CD4-positive, alpha-beta T cell treated with Interleukin-17A for 1 hour (primary cell): Measurements from ENCODE around the gene DNAJC1.
"Not testable (repeated sequence)": the region's sequence is repeated elsewhere in the genome, so short reads cannot be mapped to it uniquely, and the experiment has no call there.

ENCODE experiments used
- DNase-seq: peaks from one replicate; pipeline ENCODE4 v3.0.0-alpha.2; 2020

Gene DNAJC1, protein sequence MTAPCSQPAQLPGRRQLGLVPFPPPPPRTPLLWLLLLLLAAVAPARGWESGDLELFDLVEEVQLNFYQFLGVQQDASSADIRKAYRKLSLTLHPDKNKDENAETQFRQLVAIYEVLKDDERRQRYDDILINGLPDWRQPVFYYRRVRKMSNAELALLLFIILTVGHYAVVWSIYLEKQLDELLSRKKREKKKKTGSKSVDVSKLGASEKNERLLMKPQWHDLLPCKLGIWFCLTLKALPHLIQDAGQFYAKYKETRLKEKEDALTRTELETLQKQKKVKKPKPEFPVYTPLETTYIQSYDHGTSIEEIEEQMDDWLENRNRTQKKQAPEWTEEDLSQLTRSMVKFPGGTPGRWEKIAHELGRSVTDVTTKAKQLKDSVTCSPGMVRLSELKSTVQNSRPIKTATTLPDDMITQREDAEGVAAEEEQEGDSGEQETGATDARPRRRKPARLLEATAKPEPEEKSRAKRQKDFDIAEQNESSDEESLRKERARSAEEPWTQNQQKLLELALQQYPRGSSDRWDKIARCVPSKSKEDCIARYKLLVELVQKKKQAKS

DNA sequence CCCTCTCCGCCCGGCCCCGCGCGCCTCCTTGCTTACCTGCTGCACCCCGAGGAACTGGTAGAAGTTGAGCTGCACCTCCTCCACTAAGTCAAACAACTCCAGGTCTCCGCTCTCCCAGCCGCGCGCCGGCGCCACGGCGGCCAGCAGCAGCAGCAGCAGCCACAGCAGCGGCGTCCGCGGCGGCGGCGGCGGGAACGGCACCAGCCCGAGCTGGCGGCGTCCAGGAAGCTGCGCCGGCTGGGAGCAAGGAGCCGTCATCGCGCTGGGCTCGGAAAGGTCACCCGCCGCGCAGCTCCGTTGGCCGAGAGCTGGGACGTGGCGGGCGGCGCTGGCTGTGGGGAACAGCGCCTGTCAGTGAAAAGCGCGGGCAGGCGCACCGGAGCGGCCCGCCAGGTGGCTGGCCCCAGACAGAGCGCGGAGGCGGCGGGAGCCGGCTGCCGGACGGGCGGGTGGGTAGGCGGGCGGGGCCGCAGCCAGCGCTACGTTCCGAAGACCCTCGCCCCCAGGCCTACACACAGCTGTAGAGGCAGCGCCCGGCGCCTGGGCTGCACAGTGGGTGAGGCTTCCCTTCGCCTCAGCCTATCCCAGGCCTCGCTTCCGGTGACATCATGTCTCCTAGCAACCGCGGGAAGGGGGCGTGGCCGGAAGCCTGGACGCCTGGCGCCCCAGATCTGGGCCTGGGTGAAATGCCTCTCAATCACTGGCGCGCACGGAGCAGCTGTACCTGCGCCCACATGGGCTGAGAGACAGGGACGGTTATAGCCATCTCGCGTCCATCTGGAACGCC lies at the start of gene DNAJC1:
DNAJC1 (minus strand) TSS at position 554 of the 787 bp plus-strand sequence; CDS start at position 258, 296 bp downstream.
- DNase-seq: peak; percentile 98

GRCh38 chr10:22053048-22053447 lies 49.5 kb upstream of the DNAJC1 start:
- no peak for DNase-seq

DNA sequence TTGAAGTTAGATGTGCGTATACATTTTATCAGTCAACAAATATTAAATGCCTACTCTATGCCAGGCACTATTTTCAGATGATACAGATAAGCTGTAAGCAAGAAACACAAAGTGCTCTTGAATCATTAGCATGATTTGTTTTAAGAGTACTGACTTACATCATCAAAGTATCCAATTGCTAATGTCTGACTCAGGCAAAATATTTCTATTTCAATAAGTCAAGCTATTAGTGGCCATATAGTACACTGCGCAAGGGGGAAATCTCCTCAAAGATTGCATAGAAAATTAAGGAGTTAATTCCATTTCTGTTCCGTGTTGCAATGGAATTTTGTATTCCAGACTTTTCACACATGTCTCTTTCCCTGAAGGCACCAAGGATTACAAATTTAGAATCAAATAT lies 46.1 kb upstream of the DNAJC1 start:
- no peak for DNase-seq

- DNase-seq: no peak
Observed at GRCh38 chr10:22047812-22048211, 44.3 kb upstream of the DNAJC1 start.

DNA sequence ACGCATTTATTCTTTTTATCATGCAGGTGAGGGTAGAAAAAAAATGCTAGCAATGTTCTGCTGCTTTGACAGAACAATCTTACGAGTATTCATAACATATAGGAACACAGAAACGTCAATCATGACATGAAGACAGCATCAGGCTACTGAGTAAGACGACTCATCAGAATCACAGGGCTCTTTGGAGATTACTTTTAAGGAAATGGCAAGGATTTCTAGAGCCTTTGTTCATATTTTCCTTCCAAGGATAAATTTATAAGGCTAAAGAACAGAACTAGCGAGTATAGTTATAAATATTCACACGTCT lies 39.8 kb upstream of the DNAJC1 start:
- DNase-seq: no peak

DNA sequence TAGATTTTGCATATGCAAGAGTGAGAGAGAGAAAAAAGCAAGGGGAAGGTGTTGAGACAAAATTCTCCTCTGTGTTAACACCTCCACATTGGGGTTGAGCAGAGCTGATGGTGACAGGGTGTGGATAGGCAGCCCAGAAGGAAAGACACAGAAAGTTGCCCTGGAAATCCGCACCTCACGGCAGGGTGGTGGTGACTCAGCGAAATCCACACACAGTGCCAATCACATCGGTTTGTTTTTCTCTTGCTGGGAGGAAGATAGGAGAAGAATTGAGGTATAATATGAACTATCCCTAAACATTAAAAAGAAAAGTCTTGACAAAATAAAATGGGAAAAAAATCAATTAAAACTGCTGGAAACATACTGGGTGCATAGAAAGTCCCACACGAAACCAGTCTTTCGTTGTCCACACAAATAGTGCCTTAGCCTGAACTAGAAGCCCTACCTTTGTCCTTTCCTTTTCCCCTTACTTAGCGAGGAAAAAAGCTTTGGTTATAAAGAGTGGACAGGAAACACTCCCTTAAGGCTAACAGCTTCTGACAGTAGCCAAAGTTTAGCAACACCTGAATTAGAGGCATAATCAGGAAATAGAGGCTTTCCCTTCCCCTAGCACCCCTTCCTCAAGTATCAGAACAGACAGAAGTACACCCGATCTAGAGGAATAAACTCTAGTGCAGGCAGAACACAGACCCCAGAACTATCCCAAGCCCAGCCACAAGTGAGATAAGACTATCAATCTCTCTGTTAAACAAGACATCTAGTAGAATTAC lies 39.2 kb upstream of the DNAJC1 start:
- no peak for DNase-seq

GRCh38 chr10:22034333-22034732 lies 30.8 kb upstream of the DNAJC1 start:
- DNase-seq: no peak

DNA sequence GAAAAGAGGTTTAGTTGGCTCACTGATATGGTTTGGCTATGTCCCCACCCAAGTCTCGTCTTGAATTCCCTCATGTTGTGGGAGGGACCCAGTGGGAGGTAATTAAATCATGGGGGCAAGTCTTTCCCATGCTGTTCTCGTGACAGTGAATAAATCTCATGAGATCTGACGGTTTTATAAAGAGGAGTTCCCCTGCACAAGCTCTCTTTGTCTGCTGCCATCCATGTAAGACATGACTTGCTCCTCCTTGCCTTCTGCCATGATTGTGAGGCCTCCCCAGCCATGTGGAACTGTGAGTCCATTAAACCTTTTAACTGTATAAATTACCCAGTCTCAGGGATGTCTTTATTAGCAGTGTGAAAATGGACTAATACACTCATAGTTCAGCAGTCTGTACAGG lies 28.7 kb upstream of the DNAJC1 start:
- not testable (repeated sequence) for DNase-seq

GRCh38 chr10:22030421-22030820 lies 26.9 kb upstream of the DNAJC1 start:
- no peak for DNase-seq

DNA sequence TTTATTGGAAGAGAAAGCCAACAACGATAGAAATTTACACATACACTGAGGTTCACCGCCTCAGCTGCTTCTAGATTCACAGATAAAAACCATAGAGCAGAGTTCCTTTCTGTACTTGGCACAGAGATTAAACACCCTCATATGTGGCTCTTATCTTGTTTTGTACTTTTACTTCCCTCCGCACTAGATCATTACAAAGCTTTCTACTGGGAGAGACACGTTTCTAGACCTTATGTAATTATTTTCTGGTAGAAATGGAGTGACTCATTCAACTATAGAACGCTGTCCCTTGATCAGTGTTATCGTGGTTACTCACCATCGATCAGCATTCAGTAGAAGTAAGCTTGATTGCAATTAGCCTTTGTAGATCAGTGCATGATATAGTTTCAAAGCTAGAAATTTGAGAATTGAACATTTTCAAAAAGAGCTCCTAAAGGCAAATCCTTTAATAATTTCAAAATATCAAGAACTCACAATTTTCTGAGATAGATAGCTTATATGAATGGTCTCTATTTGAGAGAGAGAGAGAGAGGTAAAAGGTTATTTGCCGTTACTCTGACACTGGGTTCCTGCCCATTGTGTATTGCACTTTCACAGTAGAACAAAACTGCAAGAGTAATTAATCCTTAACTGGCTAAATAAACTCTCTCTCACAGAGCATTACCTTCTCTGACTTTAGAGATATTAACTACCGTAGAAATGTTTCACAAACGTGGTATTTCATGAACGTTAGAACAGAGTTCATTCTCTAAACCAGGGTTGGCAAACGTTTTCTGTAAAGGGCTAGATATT lies 26.1 kb upstream of the DNAJC1 start:
- DNase-seq: peak; percentile 10

DNA sequence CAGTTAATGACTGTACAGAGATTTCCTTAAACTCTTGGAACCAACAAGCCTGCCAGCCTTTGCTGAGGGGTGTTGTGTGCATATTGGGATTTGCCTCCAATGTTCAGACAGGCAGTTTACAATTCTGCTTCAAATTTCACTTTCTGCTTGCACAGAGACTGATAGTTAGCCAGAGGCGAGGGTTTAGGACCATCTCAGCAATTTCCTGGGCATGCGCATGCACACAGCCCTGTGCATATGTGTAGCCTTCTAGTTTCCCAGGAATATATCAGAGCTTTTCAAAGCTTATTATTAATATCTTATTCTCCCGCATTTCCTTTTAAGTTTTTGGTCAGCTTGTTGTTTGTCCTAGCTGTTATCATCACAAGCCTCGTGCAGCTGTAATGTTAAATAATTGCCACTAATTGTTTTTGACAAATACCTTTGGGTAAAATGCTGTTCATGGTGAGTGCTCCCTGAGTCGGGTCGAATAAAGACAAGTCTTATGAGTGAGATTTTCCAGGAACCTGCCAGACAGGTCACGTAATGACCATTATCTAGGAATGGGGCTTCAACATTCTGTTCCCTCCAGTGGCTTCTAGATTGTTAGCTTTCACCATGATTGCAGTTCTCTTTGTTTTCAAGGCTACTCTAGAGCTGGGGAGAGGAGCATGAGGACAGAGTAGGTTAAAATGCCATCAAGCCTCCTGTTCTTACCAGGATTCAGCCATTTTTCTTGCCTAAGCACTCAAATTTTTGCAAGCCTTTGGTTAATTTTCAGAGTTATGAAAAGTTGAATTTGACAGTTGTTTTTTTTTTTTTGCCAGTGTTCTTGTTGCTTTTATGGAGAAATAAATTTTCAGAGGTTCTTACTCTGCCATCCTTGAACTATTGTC lies 24.1 kb upstream of the DNAJC1 start:
- DNase-seq: no peak

DNA sequence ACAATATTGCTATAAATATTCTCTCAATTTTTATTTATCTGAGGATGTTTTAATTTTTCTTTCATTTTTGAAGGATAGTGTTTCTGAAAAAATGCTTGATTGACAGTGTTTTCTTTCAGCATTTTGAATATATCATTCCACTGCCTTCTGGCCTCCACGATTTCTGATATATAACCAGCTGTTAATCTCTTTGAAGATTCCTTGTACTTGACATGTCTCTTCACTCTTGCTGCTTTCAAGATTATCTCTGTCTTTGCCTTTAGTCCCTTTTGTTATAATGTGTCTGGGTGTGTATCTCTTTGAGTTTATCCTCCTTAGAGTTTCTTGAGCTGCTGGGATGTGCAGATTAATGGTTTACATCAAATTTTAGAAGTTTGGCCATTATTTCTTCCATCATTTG lies 22.8 kb upstream of the DNAJC1 start:
- DNase-seq: no peak

GRCh38 chr10:22023508-22023907 lies 20.0 kb upstream of the DNAJC1 start:
- DNase-seq: no peak

GRCh38 chr10:22022257-22023032 lies 18.9 kb upstream of the DNAJC1 start:
- peak; percentile 61 for DNase-seq

DNA sequence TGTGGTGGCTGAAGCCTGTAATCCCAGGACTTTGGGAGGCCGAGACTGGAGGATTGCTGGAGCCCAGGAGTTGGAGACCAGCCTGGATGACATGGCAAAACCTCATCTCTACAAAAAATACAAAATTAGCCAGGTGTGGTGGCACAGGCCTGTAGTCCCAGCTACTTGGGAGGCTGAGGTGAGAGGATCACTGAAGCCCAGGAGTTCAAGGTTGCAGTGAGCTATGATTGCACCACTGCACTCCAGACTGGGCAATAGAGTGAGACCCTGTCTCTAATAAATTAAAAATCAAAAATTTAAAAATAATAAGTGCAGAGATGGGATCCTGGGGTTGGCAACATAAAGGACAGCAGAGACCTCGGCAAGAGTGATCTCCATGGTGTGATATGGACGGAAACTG lies 17.6 kb upstream of the DNAJC1 start:
- DNase-seq: not testable (repeated sequence)

GRCh38 chr10:22017283-22018020 lies 13.9 kb upstream of the DNAJC1 start:
- no peak for DNase-seq

DNA sequence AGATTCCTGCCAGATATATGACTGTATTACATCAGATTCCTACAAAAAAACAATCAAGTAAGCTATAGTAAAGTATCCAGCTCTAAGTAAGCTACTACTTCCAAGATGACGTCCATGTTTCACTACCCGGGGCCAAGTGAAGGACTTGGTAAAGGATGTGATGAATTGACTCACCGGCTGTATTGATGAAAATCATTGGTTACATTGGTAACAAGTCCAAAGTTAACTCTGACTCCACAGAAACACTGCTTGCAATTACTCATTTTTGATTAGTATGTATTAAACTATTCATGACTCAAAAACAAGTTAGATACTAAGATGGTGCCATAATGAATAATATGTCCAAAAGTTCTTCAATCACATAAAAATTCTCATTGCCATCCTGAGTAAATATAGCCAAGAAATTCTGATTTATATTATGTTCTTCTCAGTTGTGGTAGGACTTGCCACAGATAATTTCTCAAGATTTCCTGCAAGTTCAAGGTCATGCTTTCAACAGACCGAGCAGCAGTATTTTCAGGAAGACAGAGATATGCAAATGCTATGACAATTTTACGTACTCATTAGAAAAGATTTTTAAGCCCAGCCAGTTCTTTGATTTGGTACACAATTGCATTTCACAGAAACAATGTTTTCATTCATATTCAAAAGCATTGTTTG lies 12.6 kb upstream of the DNAJC1 start:
- no peak for DNase-seq

DNA sequence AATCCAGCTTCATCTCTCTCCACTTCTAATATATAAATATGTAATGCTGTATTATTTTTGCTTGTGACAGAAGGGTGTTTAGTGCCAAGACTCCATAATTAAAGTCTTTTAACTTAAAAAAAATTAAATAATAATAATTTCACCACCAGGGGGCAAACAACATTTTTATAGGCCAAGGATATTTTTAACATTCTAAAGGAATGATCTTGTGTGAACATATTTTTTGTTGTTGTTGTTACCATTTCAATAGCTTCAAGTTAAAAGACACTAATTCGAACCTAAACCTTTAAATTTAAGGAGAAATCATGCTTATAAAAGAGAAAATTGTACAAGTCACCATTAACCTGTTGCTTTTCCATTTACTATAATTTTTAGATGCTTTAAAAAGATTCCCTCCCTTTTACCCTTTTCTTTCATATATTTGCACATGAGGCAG lies 7.5 kb upstream of the DNAJC1 start:
- peak; percentile 54 for DNase-seq

DNA sequence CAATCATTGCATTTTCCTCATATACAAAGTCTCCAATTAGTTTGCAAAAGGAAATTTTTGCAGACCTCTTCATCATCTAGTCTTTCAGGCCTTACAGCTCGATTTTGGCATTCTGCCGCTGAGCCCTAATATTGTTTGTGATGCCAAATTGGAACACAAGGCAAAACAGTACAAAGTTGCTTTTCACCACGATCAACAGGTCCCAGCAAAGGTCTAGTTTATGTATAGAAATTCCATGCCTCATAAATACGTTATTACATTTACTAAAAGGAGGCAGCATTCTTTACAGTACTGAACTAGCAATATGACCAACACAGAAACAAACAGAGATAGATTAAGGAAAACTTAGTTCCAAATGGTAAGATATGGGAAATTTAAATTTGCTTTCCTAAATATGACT lies 7.0 kb upstream of the DNAJC1 start:
- DNase-seq: no peak
